ENCODE results near the gene IRF5.
A peak's percentile ranks its signal among the peaks of the same experiment; 100 is the strongest.
"Not testable (repeated sequence)": the region's sequence is repeated elsewhere in the genome, so short reads cannot be mapped to it uniquely, and the experiment has no call there.

Gene IRF5

GRCh38 chr7:128940494-128941322, 3.0 kb downstream of the IRF5 start:
- DNase-seq: peak; percentile 73

GRCh38 chr7:128941323-128941890, 3.7 kb downstream of the IRF5 start:
- no peak for DNase-seq

GRCh38 chr7:128941946-128942526, 4.3 kb downstream of the IRF5 start:
- no peak for DNase-seq

- not testable (repeated sequence) for DNase-seq
Measured at GRCh38 chr7:128943251-128943650, 5.5 kb downstream of the IRF5 start.

- DNase-seq: no peak
Measured at GRCh38 chr7:128944487-128945236, 6.9 kb downstream of the IRF5 start.

GRCh38 chr7:128945668-128946366, 8.1 kb downstream of the IRF5 start:
- no peak for DNase-seq

- no peak for DNase-seq
Measured at GRCh38 chr7:128946936-128947830, 9.5 kb downstream of the IRF5 start.

- DNase-seq: no peak
Measured at GRCh38 chr7:128947854-128948253, 10.1 kb downstream of the IRF5 start.

- DNase-seq: no peak
Measured at GRCh38 chr7:128948312-128948973, 10.7 kb downstream of the IRF5 start.

GRCh38 chr7:128948976-128949760, 11.4 kb downstream of the IRF5 start:
- DNase-seq: no peak

- DNase-seq: no peak
Measured at GRCh38 chr7:128951296-128951695, 13.6 kb downstream of the IRF5 start.

GRCh38 chr7:128954150-128954549, 16.4 kb downstream of the IRF5 start:
- DNase-seq: no peak

- peak; percentile 69 for DNase-seq
Measured at GRCh38 chr7:128954830-128955802, 17.4 kb downstream of the IRF5 start.

GRCh38 chr7:128955981-128956380, 18.3 kb downstream of the IRF5 start:
- no peak for DNase-seq

- DNase-seq: no peak
Measured at GRCh38 chr7:128959296-128959695, 21.6 kb downstream of the IRF5 start.

GRCh38 chr7:128961030-128961659, 23.4 kb downstream of the IRF5 start:
- DNase-seq: no peak

GRCh38 chr7:128962899-128963298, 25.2 kb downstream of the IRF5 start:
- no peak for DNase-seq

- no peak for DNase-seq
Measured at GRCh38 chr7:128963327-128963757, 25.6 kb downstream of the IRF5 start.

- no peak for DNase-seq
Measured at GRCh38 chr7:128968624-128969023, 30.9 kb downstream of the IRF5 start.

Measured in NCI-H69 (cell line).